ENCODE data around the gene CRYBA4. TPM values are rescaled to one million over a fixed set of nuclear protein-coding genes. Genes with fewer than 3 reads are reported as not detected.

Gene CRYBA4
- not detected in 2 replicates for total RNA-seq (ENCODE audit: low replicate concordance)

DNA sequence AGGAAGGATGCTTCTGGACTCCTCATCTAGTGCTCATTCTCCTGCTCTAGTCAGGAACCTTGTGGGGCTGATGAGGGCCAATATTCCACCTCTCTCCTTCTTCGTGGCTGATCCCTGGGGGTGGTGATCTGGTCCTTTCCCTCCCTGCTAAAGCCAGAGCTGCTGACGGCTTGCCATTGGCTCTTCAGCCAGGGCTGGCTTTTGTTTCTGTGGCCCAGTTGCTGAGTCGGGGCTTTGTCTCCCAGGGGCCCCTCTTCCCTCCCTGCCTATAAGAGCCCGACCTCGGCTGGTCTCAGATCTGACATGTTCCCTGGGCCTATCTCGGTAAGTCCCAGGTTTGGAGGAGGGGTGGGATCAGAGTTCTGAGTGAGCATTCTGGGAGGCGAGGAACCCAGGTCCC, at the start of gene CRYBA4:
CRYBA4 (plus strand) TSS at position 301 of the 400 bp plus-strand sequence. CDS start 634 bp downstream, outside the sequence.
- H3K4me3 ChIP-seq (ENCODE audit: low read depth, low read length) = no peak within 1 kb of the TSS
- TF ChIP-seq, protein P1, sequence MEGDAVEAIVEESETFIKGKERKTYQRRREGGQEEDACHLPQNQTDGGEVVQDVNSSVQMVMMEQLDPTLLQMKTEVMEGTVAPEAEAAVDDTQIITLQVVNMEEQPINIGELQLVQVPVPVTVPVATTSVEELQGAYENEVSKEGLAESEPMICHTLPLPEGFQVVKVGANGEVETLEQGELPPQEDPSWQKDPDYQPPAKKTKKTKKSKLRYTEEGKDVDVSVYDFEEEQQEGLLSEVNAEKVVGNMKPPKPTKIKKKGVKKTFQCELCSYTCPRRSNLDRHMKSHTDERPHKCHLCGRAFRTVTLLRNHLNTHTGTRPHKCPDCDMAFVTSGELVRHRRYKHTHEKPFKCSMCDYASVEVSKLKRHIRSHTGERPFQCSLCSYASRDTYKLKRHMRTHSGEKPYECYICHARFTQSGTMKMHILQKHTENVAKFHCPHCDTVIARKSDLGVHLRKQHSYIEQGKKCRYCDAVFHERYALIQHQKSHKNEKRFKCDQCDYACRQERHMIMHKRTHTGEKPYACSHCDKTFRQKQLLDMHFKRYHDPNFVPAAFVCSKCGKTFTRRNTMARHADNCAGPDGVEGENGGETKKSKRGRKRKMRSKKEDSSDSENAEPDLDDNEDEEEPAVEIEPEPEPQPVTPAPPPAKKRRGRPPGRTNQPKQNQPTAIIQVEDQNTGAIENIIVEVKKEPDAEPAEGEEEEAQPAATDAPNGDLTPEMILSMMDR (IDR thresholded peaks at IDR 0.05; ENCODE audit: insufficient read depth, low read length) = no peak
- no peak for DNase-seq (ENCODE audit: low read depth)

DNA sequence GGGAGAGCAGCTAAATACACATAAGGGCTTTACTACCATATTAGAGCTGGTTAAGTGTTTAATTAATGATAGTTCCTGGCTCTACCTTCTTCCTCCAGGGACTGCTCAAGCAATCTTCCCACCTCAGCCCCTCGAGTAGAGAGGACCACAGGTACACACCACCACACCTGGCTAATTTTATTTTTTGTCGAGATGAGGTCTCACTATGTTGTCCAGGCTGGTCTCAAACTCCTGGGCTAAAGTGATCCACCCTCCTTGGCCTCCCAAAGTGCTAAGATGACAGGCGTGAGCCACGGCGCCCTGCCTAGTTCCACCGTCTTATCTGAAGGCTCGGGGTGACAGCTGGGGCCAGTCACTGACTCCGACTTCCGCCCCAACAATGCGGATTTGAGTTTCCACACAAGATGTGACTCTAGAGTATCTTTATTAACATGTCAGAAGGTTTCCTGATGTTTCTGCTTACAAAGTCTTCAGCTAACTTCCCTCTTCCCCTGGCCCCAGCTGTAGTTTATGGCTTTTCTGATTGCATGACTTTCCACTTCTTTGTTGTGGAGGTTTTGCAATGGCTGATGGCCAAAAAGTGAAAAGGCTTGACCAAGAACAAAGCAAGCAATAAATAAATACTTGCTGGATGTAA, 48.6 kb upstream of the CRYBA4 start:
- DNase-seq (ENCODE audit: low read depth) = peak; percentile 32
- no peak overlapping the region for H3K4me3 ChIP-seq (ENCODE audit: low read depth, low read length)
- TF ChIP-seq, protein P1 (IDR thresholded peaks at IDR 0.05; ENCODE audit: insufficient read depth, low read length) = no peak

DNA sequence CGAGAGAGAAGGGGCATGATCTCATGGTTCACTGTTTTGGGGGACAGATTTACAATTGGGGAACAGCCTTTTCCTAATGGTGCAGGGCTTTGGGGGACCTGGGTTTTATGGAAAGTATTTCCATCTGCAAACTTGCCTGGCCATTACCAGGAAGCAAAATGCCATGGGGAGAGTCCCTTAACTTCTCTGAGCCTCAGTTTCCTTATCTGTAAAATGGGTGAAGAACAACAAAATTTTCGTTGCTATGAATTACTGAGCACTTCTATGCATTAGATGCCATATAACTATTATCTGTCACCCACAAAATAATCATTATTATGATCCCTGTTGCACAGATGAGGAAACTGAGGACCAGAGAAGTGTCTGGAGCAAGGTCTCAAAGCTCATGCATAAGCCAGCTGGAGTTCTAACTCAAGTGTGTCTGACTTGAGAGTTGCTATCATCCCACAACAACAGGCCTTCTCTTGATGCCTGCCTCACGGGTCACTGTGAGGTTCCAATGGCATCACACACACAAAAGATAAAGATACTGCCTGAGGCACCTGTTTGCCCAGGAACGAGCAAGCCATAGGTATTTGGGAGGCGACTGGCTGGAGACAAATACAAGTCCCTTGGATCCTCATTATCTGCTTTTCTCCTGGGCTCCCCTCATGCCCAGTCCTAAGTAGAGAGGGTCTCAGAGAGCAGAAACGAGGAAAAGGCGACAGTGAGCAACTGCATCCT, 47.6 kb upstream of the CRYBA4 start:
- no peak overlapping the region for H3K4me3 ChIP-seq (ENCODE audit: low read depth, low read length)
- DNase-seq (ENCODE audit: low read depth) = no peak
- TF ChIP-seq, protein P1 (IDR thresholded peaks at IDR 0.05; ENCODE audit: insufficient read depth, low read length) = no peak

DNA sequence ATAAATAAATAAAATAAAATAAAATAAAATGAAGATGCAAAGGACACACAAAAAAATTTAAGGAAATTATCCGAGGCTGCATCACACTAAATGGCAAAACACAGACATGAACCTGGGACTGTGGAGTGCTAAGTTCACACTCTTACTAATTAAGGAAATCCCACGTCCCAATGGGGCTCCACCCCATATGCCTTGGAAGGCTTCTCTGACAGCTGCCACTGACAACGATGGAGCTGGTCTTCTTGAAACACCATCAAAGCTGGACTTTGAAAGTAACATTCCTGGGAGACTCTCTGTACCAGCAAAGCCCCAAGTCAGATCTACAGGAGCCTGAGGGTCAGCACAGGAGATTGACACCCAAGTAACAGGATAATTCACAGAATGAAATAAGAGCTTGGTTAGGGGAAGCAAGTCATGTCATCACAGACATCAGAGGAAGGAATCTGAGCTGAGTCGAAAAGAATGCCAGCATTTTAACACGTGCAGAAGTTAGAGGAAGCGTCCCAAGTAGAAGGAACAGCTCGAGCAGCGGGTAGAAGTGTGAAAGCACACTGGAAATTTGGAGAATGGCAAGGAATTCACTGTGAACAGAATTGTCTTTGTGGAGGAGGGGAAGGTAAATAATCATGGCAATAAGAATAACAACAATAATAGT, 45.6 kb upstream of the CRYBA4 start:
- TF ChIP-seq, protein P1 (IDR thresholded peaks at IDR 0.05; ENCODE audit: insufficient read depth, low read length) = no peak
- DNase-seq (ENCODE audit: low read depth) = no peak
- no peak overlapping the region for H3K4me3 ChIP-seq (ENCODE audit: low read depth, low read length)

DNA sequence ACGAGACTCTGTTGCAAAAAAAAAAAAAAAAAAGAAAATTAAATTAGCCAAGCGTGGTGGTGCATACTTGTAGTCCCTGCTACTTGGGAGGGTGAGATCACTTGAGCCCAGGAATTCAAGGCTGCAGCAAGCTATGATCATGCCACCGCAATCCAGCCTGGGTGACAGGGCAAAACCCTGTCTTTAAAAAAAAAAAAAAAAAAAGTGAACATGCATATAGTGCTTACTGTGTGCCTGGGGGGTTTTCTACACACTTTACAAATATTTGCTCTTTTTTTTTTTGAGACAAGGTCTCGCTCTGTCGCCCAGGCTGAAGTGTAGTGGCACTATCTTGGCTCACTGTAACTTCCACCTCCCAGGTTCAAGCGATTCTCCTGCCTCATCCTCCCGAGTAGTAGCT, 44.7 kb upstream of the CRYBA4 start:
- no peak for DNase-seq (ENCODE audit: low read depth)
- TF ChIP-seq, protein P1 (IDR thresholded peaks at IDR 0.05; ENCODE audit: insufficient read depth, low read length) = no peak
- no peak overlapping the region for H3K4me3 ChIP-seq (ENCODE audit: low read depth, low read length)

DNA sequence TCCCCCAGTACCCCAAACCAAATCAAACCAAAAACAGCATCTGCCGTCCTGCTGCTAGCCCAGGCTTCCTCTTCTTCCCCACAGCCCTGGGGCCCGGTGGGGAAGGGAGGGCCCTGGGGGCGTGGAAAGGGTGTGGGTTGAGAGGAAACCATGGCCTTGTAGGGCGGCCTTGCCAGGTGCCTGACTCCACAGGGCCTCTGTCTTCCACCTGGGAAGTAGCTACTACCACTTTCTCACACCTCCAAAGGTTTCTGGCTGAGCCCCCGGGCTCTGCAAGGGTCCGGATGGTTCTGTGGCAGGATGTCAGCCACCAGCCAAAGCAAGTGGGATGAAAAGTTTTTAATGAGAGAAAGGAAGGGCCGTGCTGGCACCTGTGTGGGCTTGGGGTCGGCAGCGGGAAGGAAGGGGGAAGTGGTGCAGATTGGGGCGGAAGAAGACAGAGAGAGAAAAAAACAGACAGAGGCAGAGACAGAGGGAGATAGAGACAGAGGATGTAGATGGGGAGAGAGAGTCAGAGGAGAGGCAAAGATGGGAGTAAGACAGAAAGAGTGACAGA, 42.4 kb upstream of the CRYBA4 start:
- H3K4me3 ChIP-seq (ENCODE audit: low read depth, low read length) = no peak overlapping the region
- TF ChIP-seq, protein P1 (IDR thresholded peaks at IDR 0.05; ENCODE audit: insufficient read depth, low read length) = no peak
- DNase-seq (ENCODE audit: low read depth) = no peak

Measured in fibroblast of the aortic adventitia (primary cell).